ENCODE results near the gene FAM185A.

The FAM185A gene

GRCh38 chr7:102821994-102822747 is 73.4 kb downstream of the FAM185A start:
- TF ChIP-seq CTCF (IDR thresholded peaks at IDR 0.05; ENCODE audit: borderline replicate concordance, control extremely low read depth, extremely low read depth, insufficient read depth, missing control alignments) = no peak
- in situ Hi-C loops (cut with MboI; ENCODE audit: low sequenced_read_pairs, unreplicated experiment) = no loop called here
- no peak for DNase-seq (ENCODE audit: low spot score)

GRCh38 chr7:102823390-102824119 is 74.8 kb downstream of the FAM185A start:
- in situ Hi-C loops (cut with MboI; ENCODE audit: low sequenced_read_pairs, unreplicated experiment) = no loop called here
- no peak for TF ChIP-seq CTCF (IDR thresholded peaks at IDR 0.05; ENCODE audit: borderline replicate concordance, control extremely low read depth, extremely low read depth, insufficient read depth, missing control alignments)
- no peak for DNase-seq (ENCODE audit: low spot score)

GRCh38 chr7:102828286-102828685 is 79.5 kb downstream of the FAM185A start:
- in situ Hi-C loops (cut with MboI; ENCODE audit: low sequenced_read_pairs, unreplicated experiment) = no loop called here
- TF ChIP-seq CTCF (IDR thresholded peaks at IDR 0.05; ENCODE audit: borderline replicate concordance, control extremely low read depth, extremely low read depth, insufficient read depth, missing control alignments) = no peak
- no peak for DNase-seq (ENCODE audit: low spot score)

- TF ChIP-seq CTCF (IDR thresholded peaks at IDR 0.05; ENCODE audit: borderline replicate concordance, control extremely low read depth, extremely low read depth, insufficient read depth, missing control alignments) = no peak
- in situ Hi-C loops (cut with MboI; ENCODE audit: low sequenced_read_pairs, unreplicated experiment) = no loop called here
These were observed 80.3 kb downstream of the FAM185A start for GRCh38 chr7:102829075-102829474.

GRCh38 chr7:102830197-102830596 is 81.4 kb downstream of the FAM185A start:
- no peak for DNase-seq (ENCODE audit: low spot score)
- no peak for TF ChIP-seq CTCF (IDR thresholded peaks at IDR 0.05; ENCODE audit: borderline replicate concordance, control extremely low read depth, extremely low read depth, insufficient read depth, missing control alignments)
- in situ Hi-C loops (cut with MboI; ENCODE audit: low sequenced_read_pairs, unreplicated experiment) = no loop called here

More at GRCh38 chr7:102829075-102829474, 80.3 kb downstream of the FAM185A start:
- no peak for DNase-seq (ENCODE audit: low spot score)

GRCh38 chr7:102832674-102833073 is 83.9 kb downstream of the FAM185A start:
- no peak for DNase-seq (ENCODE audit: low spot score)
- TF ChIP-seq CTCF (IDR thresholded peaks at IDR 0.05; ENCODE audit: borderline replicate concordance, control extremely low read depth, extremely low read depth, insufficient read depth, missing control alignments) = no peak
- in situ Hi-C loops (cut with MboI; ENCODE audit: low sequenced_read_pairs, unreplicated experiment) = no loop called here
